Gastrocnemius medialis (tissue), 4 donors: ENCODE results near the gene SCNN1A. TPM values are rescaled to one million over a fixed set of nuclear protein-coding genes. Genes with fewer than 3 reads are reported as not detected.

Experiments used
- ATAC-seq, 2 donors: fragments of 150-250 bp; one replicate each; pipeline ENCODE4 v1.9.1; 2016
- DNase-seq, 2 donors: peaks; one replicate each; pipeline ENCODE4 v3.0.0-alpha.2; 2019
- H3K27ac ChIP-seq, 4 donors: fragments of 200-600 bp; sonication (generic); 1 replicate in 1 of 4; 2 replicates in 3 of 4; pipeline ENCODE4 v1.5.1; 2016 to 2018; ENCODE audit warnings: mild to moderate bottlenecking in 2 of 4, moderate library complexity in 1 of 4
- H3K27me3 ChIP-seq, 3 donors: fragments of 200-600 bp; sonication (generic) in 2 of 3; 1 replicate in 1 of 3; 2 replicates in 2 of 3; pipeline versions ENCODE4 v1.5.1 to v1.6.0; 2016 to 2019; ENCODE audit warnings: mild to moderate bottlenecking in 1 of 3, moderate library complexity in 1 of 3
- H3K36me3 ChIP-seq, 2 donors: fragments of 200-600 bp; sonication (generic) in 1 of 2; one replicate each; pipeline ENCODE4 v1.5.1; 2017 to 2018
- H3K4me1 ChIP-seq, 2 donors: fragments of 200-600 bp; sonication (generic) in 1 of 2; one replicate each; pipeline ENCODE4 v1.5.1; 2016 to 2017; ENCODE audit warnings: mild to moderate bottlenecking in 2 of 2
- H3K4me3 ChIP-seq, 4 donors: fragments of 200-600 bp; sonication (generic) in 3 of 4; 1 replicate in 1 of 4; 2 replicates in 3 of 4; pipeline ENCODE4 v1.5.1; 2016 to 2019; ENCODE audit warnings: mild to moderate bottlenecking in 2 of 4
- H3K9me3 ChIP-seq, 3 donors: fragments of 200-600 bp; sonication (generic) in 2 of 3; 1 replicate in 1 of 3; 2 replicates in 2 of 3; pipeline ENCODE4 v1.5.1; 2016 to 2019
- CTCF ChIP-seq, 5 experiments: fragments of 450-650 bp in 3 of 5; fragments of 200-600 bp in 2 of 5; sonication (generic) in 2 of 5; IDR thresholded peaks in 4 of 5; conservative IDR thresholded peaks in 1 of 5; 1 replicate in 4 of 5; 2 replicates in 1 of 5; pipeline ENCODE4 v1.5.1; 2016 to 2019; ENCODE audit warnings: antibody characterized with exemption in 5 of 5, mild to moderate bottlenecking in 3 of 5, moderate library complexity in 3 of 5
- POLR2A ChIP-seq, 2 donors: fragments of 450-650 bp; IDR thresholded peaks; one replicate each; pipeline ENCODE4 v1.6.1; 2017; ENCODE audit warnings: antibody characterized with exemption in 2 of 2, mild to moderate bottlenecking in 2 of 2, moderate library complexity in 2 of 2
- in situ Hi-C, 4 donors: fragments of 200-750 bp; cut with MboI; loops; one replicate each; pipeline versions ENCODE4 v1.15.0 to v1.8.0; 2017; ENCODE audit warnings: low sequenced_read_pairs in 4 of 4
- intact Hi-C: fragments of 100-400 bp; cut with DNase I; formaldehyde crosslinking; loops from one replicate; pipeline ENCODE4 v1.15.1; 2023; ENCODE audit warnings: low total_unique reads
- total RNA-seq, 4 donors: library from RNA; depleted of rRNA; stranded (reverse); fragments of >200 nt; gene quantifications; one replicate each; pipeline versions ENCODE4 v1.1.0 to v1.2.3, GENCODE V29; 2016

SCNN1A gene
- total RNA-seq, 4 donors from 2014 or later: 0.20 to 2.0 (median 0.38) TPM; not detected in 1

GRCh38 chr12:6343518-6343917 lies 31.8 kb downstream of the SCNN1A start:
- no peaks in the 10 kb centered on the region for H3K36me3 ChIP-seq
- H3K27ac ChIP-seq: peak overlapping the region; percentile 92 to 99 (median 96)
- intact Hi-C loops: loop anchor here (2.0 to 5.0 kb wide), 3 partner anchors 13 to 109 kb away; partner anchors contain the start of gene TAPBPL
- no peak for TF ChIP-seq POLR2A (IDR thresholded peaks at IDR 0.05)
- no peak for TF ChIP-seq CTCF (IDR thresholded peaks at IDR 0.05 in 4 of 5, conservative IDR thresholded peaks at IDR 0.05 in 1 of 5)
- ATAC-seq (no peak), DNase-seq (no peak)
- in situ Hi-C loops: loop anchor here in 1 of 4 donors (25.0 kb wide), 1 partner anchor 119 kb away; the partner anchor contains the start of genes TAPBPL and VAMP1
- no peaks in the 10 kb centered on the region for H3K9me3 ChIP-seq
- H3K4me3 ChIP-seq: no peak overlapping the region
- H3K4me1 ChIP-seq: peaks cover 36 to 43% of the 10 kb centered on the region in 2 donors
- H3K27me3 ChIP-seq: no peaks in the 10 kb centered on the region

GRCh38 chr12:6342140-6342889 lies 33.0 kb downstream of the SCNN1A start:
- peak; percentile 54 to 55 for ATAC-seq
- peak overlapping the region; percentile 58 to 99 (median 81) for H3K4me3 ChIP-seq
- no peak for DNase-seq
- H3K27ac ChIP-seq: peak overlapping the region; percentile 92 to 99 (median 96)
- H3K27me3 ChIP-seq: no peaks in the 10 kb centered on the region
- H3K9me3 ChIP-seq: no peaks in the 10 kb centered on the region
- H3K4me1 ChIP-seq: peaks cover 48 to 52% of the 10 kb centered on the region in 2 donors
- no peaks in the 10 kb centered on the region for H3K36me3 ChIP-seq
- TF ChIP-seq POLR2A (IDR thresholded peaks at IDR 0.05) (no peak), CTCF (IDR thresholded peaks at IDR 0.05 in 4 of 5, conservative IDR thresholded peaks at IDR 0.05 in 1 of 5) (no peak)
- in situ Hi-C loops (loop anchor here in 1 of 4 donors (25.0 kb wide), 1 partner anchor 120 kb away; the partner anchor contains the start of genes TAPBPL and VAMP1), intact Hi-C loops (loop anchor here (2.0 to 5.0 kb wide), 3 partner anchors 14 to 110 kb away; partner anchors contain the start of gene TAPBPL)

- in situ Hi-C loops (loop anchor here in 1 of 4 donors (25.0 kb wide), 1 partner anchor 121 kb away; the partner anchor contains the start of genes TAPBPL and VAMP1), intact Hi-C loops (loop anchor here (2.0 to 5.0 kb wide), 3 partner anchors 15 to 111 kb away; partner anchors contain the start of gene TAPBPL)
- H3K4me3 ChIP-seq: peak within 1 kb of the TSS; percentile 58 to 99 (median 81)
- no peaks in the 10 kb centered on the region for H3K36me3 ChIP-seq
- no peaks in the 10 kb centered on the region for H3K9me3 ChIP-seq
- peaks cover 55 to 59% of the 10 kb centered on the region in 2 donors for H3K4me1 ChIP-seq
- TF ChIP-seq CTCF (IDR thresholded peaks at IDR 0.05 in 4 of 5, conservative IDR thresholded peaks at IDR 0.05 in 1 of 5): no peak
- peak; percentile 63 to 71 for TF ChIP-seq POLR2A (IDR thresholded peaks at IDR 0.05)
- no peaks in the 10 kb centered on the region for H3K27me3 ChIP-seq
- ATAC-seq (peak; percentile 87 to 88), DNase-seq (peak; percentile 80 to 84)
- peak within 1 kb of the TSS; percentile 92 to 99 (median 96) for H3K27ac ChIP-seq
Observed at GRCh38 chr12:6341417-6342139, 33.8 kb downstream of the SCNN1A start, which contains the start of gene TNFRSF1A. TNFRSF1A (minus strand) TSS chr12:6342076; CDS start chr12:6341814, 262 bp downstream.

- H3K9me3 ChIP-seq: no peaks in the 10 kb centered on the region
- no peak for TF ChIP-seq POLR2A (IDR thresholded peaks at IDR 0.05)
- no peak for TF ChIP-seq CTCF (IDR thresholded peaks at IDR 0.05 in 4 of 5, conservative IDR thresholded peaks at IDR 0.05 in 1 of 5)
- peak overlapping the region; percentile 58 to 99 (median 81) for H3K4me3 ChIP-seq
- in situ Hi-C loops (loop anchor here in 1 of 4 donors (25.0 kb wide), 1 partner anchor 121 kb away; the partner anchor contains the start of genes TAPBPL and VAMP1), intact Hi-C loops (loop anchor here (5.0 kb wide), 2 partner anchors 64 to 111 kb away; partner anchors contain the start of gene TAPBPL)
- H3K4me1 ChIP-seq: peaks cover 57 to 61% of the 10 kb centered on the region in 2 donors
- no peak for DNase-seq
- ATAC-seq: peak in 1 of 2 donors; percentile 1
- H3K27me3 ChIP-seq: no peaks in the 10 kb centered on the region
- no peaks in the 10 kb centered on the region for H3K36me3 ChIP-seq
- H3K27ac ChIP-seq: peak overlapping the region; percentile 92 to 99 (median 96)
Observed at GRCh38 chr12:6340745-6341416, 34.5 kb downstream of the SCNN1A start.
